ENCODE data around the gene EXOSC7. TPM values are rescaled to one million over a fixed set of nuclear protein-coding genes. Genes with fewer than 3 reads are reported as not detected.

Gene EXOSC7
- total RNA-seq, 4 donors from 2014 or later = 20.3 to 46.4 (median 38.8) TPM

DNA sequence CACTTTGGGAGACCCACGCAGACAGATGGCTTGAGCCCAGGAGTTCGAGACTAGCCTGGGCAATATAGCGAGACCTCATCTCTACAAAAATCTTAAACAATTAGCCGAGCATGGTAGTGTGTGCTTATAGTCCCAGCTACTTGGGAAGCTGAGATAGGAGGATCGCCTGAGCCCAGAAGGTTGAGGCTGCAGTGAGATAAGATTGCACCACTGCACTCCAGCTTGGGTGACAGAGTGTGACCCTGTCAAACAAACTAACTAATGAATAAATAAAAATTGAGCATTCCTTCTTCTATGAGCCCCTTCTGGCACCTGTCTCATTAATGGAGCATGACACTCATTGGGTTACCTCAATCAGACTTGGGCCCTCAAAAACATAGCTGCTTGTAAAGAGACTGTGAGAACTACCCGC lies 7.6 kb upstream of the EXOSC7 start:
- H3K27me3 ChIP-seq = no peaks in the 10 kb centered on the region
- no peaks in the 10 kb centered on the region for H3K9me3 ChIP-seq
- intact Hi-C loops (cut with DNase I; ENCODE audit: low total_unique reads) = no loop called here
- H3K27ac ChIP-seq = peak overlapping the region in 2 of 4 donors; percentile 64 to 74
- in situ Hi-C loops (cut with MboI; ENCODE audit: low pct_ligation_motif_present in 1 of 4, low pct_unique_long_range_greater_than_20kb in 1 of 4, low sequenced_read_pairs in 3 of 4) = no loop called here
- H3K4me3 ChIP-seq = no peak overlapping the region
- 93 to 94% methylated on average over 3 to 6 of the region's 6 CpGs for WGBS, 2 donors (ENCODE audit: low coverage in 1 of 2)
- H3K36me3 ChIP-seq = no peaks in the 10 kb centered on the region
- H3K4me1 ChIP-seq = peaks cover 18 to 85% (median 43%) of the 10 kb centered on the region in 4 donors
- no peak for DNase-seq
- no peak for TF ChIP-seq EP300 (IDR thresholded peaks at IDR 0.05; ENCODE audit: low read depth)
- TF ChIP-seq POLR2A (IDR thresholded peaks at IDR 0.05) = no peak
- no peak for TF ChIP-seq POLR2AphosphoS5 (IDR thresholded peaks at IDR 0.05)
- no peak for TF ChIP-seq CTCF (IDR thresholded peaks at IDR 0.05)

- TF ChIP-seq POLR2A (IDR thresholded peaks at IDR 0.05) (no peak), CTCF (IDR thresholded peaks at IDR 0.05) (no peak), EP300 (IDR thresholded peaks at IDR 0.05; ENCODE audit: low read depth) (no peak)
- in situ Hi-C loops (cut with MboI; ENCODE audit: low pct_ligation_motif_present in 1 of 4, low pct_unique_long_range_greater_than_20kb in 1 of 4, low sequenced_read_pairs in 3 of 4) = no loop called here
- no peak for DNase-seq
- no peaks in the 10 kb centered on the region for H3K27me3 ChIP-seq
- H3K36me3 ChIP-seq = no peaks in the 10 kb centered on the region
- intact Hi-C loops (cut with DNase I; ENCODE audit: low total_unique reads) = no loop called here
- H3K27ac ChIP-seq = peak overlapping the region in 2 of 4 donors; percentile 49 to 77
- no peaks in the 10 kb centered on the region for H3K9me3 ChIP-seq
- peaks cover 21 to 85% (median 46%) of the 10 kb centered on the region in 4 donors for H3K4me1 ChIP-seq
- WGBS, 2 donors (ENCODE audit: low coverage in 1 of 2) = 60 to 75% methylated on average over 1 to 5 of the region's 5 CpGs
- H3K4me3 ChIP-seq = no peak overlapping the region
These were observed 6.8 kb upstream of the EXOSC7 start for GRCh38 chr3:44969154-44969827.

GRCh38 chr3:44969828-44970179 lies 6.2 kb upstream of the EXOSC7 start:
- no peak for DNase-seq
- intact Hi-C loops (cut with DNase I; ENCODE audit: low total_unique reads) = no loop called here
- H3K27me3 ChIP-seq = no peaks in the 10 kb centered on the region
- TF ChIP-seq POLR2AphosphoS5 (IDR thresholded peaks at IDR 0.05) (no peak), POLR2A (IDR thresholded peaks at IDR 0.05) (no peak), EP300 (IDR thresholded peaks at IDR 0.05; ENCODE audit: low read depth) (no peak), CTCF (IDR thresholded peaks at IDR 0.05) (no peak)
- H3K9me3 ChIP-seq = no peaks in the 10 kb centered on the region
- peak overlapping the region in 3 of 4 donors; percentile 48 to 77 (median 49) for H3K27ac ChIP-seq
- 89 to 90% methylated on average over 2 of the region's 2 CpGs for WGBS, 2 donors (ENCODE audit: low coverage in 1 of 2)
- in situ Hi-C loops (cut with MboI; ENCODE audit: low pct_ligation_motif_present in 1 of 4, low pct_unique_long_range_greater_than_20kb in 1 of 4, low sequenced_read_pairs in 3 of 4) = no loop called here
- peaks cover 26 to 85% (median 50%) of the 10 kb centered on the region in 4 donors for H3K4me1 ChIP-seq
- H3K4me3 ChIP-seq = no peak overlapping the region
- H3K36me3 ChIP-seq = no peaks in the 10 kb centered on the region

GRCh38 chr3:44970926-44971490 lies 5.0 kb upstream of the EXOSC7 start:
- no peaks in the 10 kb centered on the region for H3K27me3 ChIP-seq
- in situ Hi-C loops (cut with MboI; ENCODE audit: low pct_ligation_motif_present in 1 of 4, low pct_unique_long_range_greater_than_20kb in 1 of 4, low sequenced_read_pairs in 3 of 4) = no loop called here
- DNase-seq = no peak
- H3K4me3 ChIP-seq = no peak overlapping the region
- TF ChIP-seq POLR2A (IDR thresholded peaks at IDR 0.05) (no peak), POLR2AphosphoS5 (IDR thresholded peaks at IDR 0.05) (peak in 1 of 3 donors; percentile 40), CTCF (IDR thresholded peaks at IDR 0.05) (no peak)
- H3K27ac ChIP-seq = peak overlapping the region; percentile 48 to 77 (median 60)
- H3K9me3 ChIP-seq = no peaks in the 10 kb centered on the region
- 52 to 55% methylated on average over 2 to 3 of the region's 3 CpGs for WGBS, 2 donors (ENCODE audit: low coverage in 1 of 2)
- H3K36me3 ChIP-seq = no peaks in the 10 kb centered on the region
- intact Hi-C loops (cut with DNase I; ENCODE audit: low total_unique reads) = no loop called here
- H3K4me1 ChIP-seq = peaks cover 28 to 85% (median 52%) of the 10 kb centered on the region in 4 donors

Measured in transverse colon (tissue), 4 donors.